NCI-H2196 treated with DMSO at 0.1 percent for 48 hours (cell line): ENCODE measurements around the gene PPP4R1.
"Not testable (repeated sequence)": the region's sequence is repeated elsewhere in the genome, so short reads cannot be mapped to it uniquely, and the experiment has no call there.

Experiments used
- DNase-seq: peaks from one replicate; lab custom pipeline; 2025; ENCODE audit not compliant: unreplicated experiment; lab: John Stamatoyannopoulos, UW

Gene PPP4R1

DNA sequence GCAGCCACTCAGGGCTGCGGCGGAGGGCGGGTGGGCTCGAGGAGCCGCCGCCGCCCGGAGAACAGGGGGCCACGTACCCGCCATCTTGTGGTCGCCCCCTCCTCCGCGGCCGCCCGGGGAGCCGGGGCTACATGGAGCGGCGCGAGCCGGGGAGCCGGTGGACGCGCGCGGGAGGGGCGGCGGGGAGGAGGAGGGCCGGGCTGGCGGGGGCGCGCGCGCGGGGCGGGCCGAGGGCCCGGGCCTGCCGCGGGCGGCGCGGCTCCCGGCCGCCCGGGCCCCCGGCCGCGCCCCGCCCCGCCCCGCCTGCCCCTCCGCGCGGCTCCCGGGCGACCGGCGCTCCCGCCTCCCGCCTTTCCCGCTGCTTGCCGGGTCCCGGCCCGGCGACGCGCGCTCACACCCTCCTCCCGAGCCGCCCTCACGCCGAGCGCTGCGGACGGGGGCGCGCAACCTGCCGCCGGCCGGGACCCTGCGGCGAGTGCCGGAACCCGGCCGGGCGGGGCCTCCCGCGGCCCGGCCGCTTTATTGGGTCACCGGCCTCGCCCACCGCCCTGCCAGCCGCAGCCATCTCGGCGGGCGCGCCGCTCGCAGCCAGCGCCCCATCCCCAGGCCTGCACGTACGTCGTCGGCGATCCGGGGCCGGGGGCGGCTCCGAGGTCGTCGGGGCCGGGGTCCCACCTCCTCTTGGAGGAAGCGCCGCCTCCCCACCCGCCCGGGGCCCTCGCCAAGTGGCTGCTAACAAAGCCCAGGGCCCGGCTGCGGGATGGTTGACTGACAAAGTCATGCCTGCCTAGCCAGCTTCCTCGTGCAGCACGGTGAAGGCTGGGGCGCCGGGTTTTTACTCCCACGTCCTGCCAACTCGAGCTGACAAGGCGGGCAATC, at the start of gene PPP4R1:
PPP4R1 (minus strand) TSS at position 159 of the 879 bp plus-strand sequence; CDS start at position 84, 75 bp downstream.
- peak; percentile 43 for DNase-seq

- DNase-seq = no peak
These were observed 49.0 kb upstream of the PPP4R1 start for GRCh38 chr18:9663377-9663776.

GRCh38 chr18:9661564-9661963, 47.2 kb upstream of the PPP4R1 start:
- no peak for DNase-seq

DNA sequence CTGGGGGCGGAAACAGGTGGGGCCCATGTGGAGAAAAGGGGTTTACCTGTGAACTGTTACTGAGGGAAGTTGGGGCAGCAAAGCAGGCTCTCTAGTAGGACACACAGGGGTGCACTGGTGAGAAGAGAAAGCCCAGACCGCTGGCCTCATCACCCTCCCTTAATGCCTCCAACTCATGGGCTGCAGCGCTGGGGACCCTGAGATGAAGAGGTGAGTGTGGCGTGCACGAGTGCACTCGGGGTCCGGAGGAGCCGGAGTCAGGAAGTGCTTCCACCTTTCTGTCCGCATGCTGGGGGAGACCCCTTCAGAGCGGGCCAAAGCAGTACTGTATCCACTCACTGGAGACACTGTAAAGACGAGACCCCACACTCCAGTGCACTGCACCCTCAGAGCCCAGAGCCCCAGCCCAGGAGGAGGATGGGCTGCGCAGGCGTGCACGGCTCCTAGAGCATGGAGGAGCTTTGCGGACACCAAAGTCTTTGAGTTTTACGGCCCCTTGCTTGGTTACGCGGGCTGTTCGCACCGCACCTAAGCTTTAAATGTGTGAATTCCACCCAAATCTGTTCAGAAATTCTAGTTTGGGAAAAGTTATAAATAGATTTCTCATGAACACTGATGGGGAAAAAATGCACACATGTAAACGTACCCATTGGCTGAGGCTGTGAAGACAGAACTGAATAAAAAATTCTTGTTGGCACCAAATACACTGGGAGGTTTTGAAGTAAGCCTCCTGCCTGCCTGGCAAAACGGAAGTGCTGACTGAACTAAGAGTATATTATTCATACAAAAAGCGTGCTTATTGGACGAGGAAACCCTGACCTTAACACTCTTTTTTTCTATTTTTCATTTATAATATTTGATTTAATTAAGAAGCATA, 45.4 kb upstream of the PPP4R1 start:
- DNase-seq = no peak

- DNase-seq = no peak
These were observed 43.8 kb upstream of the PPP4R1 start for GRCh38 chr18:9658087-9658641.

DNA sequence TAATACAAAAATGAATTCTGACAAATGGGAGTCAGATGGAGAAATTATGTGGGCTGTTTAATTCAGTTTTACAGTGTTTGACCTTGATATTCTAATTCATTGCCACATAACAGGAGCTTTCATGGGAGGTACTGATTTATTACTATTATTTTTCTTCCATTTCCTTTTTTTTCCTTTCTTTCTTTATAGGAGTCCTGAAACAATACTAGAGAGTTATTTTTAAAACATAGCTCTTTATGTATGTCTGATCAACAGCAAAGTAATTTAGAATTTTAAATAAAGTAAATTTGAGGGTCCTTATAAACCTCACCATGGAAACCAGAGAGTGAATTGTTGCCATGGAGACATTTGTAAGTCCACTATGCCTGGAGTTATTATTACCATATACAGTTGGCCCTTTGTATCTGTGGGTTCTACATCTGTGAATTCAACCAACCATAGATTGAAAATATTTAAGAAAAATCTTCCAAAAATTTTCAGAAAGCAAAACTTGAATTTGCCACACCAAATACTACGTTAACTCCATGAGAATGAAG, 40.9 kb upstream of the PPP4R1 start:
- no peak for DNase-seq

GRCh38 chr18:9653390-9653789, 39.0 kb upstream of the PPP4R1 start:
- peak; percentile 83 for DNase-seq

DNA sequence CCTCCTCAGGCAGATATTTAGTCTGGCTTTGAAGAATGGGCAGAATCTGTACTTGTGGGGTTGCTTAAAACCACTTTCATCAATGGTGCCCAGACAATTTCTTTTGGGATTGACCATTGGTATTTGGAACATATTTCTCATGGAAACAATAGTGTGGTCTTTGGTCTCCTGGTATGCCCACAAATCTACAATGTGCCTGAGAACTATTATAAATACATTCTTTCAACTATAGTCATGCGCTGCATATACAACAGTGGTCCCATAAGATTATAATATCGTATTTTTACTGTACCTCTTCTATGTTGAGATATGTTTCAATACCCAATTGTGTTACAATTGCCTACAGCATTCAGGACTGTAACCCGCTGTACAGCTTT, 34.8 kb upstream of the PPP4R1 start:
- no peak for DNase-seq

DNA sequence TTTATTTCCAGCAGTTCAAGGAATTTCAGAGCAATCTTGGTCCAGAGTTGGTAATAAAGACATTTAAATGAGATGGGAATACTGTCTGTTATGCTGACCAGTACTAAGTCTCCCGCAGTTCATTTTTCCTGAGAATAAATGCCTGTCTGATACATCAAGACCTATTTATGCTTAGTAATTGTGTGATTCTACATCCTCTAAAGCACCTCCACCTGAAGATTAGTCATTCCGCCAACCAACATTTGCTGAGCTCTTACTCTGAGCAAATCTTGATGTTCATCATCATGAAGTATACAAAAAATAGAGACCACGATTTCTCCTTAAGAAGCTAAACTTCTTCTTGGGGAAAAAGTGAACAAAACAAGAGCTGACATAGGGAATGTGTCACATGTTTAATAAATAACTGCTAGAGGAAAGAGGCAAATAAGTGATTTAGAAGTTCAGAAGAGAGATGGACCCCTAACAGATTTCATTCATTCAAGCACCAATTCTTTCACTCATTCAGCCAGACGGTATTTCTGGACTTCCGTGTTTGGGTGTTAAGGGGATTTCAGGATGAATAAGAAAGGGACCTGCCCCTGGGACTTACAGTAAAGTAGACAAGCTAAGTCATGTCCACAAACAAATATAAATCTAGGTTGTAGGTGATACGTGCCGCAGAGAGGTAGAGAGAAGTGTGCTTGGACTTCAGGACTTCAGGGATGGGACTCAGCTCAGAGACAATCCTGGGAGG, 34.2 kb upstream of the PPP4R1 start:
- no peak for DNase-seq

DNA sequence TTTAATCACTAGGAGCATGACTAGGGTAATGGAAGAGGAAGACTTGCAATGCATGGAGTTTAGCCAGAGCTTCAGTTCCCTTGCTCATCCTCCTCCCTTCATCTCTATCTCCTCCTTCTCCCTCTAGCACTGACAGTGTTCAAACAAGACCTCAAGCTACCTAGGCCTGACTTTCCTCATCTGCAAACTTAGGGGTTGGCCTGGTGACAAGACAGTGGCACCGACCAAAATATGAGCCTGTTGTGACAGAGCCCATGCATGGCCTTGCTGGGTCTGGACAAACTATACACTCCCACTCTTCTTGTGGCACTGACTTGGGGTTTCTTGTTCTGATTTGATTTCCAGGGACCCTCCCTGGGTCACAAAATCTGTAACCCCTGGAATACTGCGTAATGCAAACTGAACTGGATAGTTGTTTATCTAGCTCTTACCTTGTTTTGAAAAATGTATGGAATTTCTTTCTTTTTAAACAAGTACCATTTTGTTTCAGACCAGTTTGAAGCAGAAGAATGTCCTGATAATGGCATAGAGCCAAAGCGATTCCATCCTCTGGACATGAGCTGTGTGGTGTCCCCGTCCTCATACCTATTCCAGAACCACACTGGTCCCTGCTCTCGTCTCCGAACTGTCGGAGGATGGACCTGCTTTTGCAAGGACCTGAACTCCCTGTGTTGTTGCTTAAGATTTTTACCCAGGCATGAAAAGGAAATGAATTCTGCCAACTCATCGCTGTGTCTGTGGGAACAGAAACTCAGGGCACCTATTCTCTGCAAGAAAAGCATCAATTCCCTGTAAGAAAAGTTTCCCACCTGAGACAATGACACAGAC, 33.4 kb upstream of the PPP4R1 start:
- DNase-seq = no peak

DNA sequence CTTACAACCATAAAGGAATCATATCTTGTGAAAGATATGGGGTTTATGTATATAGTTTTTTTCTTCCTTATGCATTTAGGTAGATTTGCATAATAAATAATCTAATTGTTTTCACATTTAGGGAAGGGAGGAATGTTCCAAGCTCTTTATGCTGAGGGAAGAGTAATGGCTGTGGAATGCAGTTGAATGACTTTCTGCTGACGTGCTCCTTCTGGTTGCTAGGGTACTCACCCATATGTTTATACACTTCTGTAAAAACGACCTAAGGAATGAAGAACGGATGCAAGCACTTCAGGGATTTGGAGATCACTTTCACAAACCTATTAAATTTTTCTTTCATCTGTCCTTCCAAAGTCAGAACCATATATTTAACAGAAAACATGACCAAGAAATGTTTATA, 29.2 kb upstream of the PPP4R1 start:
- DNase-seq = peak; percentile 77

DNA sequence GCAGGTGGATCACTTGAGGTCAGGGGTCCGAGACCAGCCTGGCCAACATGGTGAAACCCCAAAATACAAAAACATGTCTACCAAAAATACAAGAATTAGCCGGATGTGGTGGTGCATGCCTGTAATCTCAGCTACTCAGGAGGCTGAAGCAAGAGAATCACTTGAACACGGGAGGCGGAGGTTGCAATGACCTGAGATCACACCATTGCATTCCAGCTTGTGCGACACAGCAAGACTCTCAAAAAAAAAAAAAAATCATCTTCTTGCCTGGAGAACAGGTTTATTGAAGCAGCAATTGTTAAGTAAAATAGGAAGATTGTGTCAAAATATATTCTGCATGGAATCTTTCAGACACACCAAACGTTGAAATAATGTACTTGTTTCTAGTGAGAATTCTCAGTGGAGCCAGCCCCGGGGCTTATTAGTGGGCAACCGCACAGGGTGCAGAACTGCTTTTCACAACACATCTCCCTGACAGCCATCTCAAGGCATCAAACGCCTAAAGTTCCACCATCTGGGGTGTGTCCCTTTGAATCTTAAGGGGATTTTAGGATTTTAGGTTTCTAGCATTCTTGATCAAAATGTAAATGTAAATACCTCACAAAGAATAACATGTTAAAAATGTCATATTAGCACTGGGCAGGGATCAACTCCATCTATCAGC, 28.6 kb upstream of the PPP4R1 start:
- DNase-seq = no peak

DNA sequence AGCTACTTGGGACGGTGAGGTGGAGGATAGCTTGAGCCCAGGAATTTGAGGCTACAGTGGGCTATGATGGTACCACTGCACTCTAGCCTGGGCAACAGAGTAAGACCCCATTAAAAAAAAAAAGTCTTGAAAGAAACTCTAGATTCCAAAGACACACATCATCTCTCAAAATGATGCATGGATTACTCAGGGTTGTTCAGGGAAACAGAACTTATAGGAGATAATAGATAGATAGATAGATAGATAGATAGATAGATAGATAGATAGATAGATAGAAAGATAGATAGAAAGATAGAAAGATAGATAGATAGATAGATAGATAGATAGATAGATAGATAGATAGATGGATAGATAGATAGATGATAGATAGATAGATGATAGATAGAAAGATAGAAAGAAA, 26.7 kb upstream of the PPP4R1 start:
- DNase-seq = not testable (repeated sequence)

- peak; percentile 63 for DNase-seq
These were observed 24.5 kb upstream of the PPP4R1 start for GRCh38 chr18:9638886-9639285.

- no peak for DNase-seq
These were observed 22.8 kb upstream of the PPP4R1 start for GRCh38 chr18:9637036-9637767.

- no peak for DNase-seq
These were observed 20.5 kb upstream of the PPP4R1 start for GRCh38 chr18:9634856-9635255.

- no peak for DNase-seq
These were observed 17.6 kb upstream of the PPP4R1 start for GRCh38 chr18:9631814-9632496.

DNA sequence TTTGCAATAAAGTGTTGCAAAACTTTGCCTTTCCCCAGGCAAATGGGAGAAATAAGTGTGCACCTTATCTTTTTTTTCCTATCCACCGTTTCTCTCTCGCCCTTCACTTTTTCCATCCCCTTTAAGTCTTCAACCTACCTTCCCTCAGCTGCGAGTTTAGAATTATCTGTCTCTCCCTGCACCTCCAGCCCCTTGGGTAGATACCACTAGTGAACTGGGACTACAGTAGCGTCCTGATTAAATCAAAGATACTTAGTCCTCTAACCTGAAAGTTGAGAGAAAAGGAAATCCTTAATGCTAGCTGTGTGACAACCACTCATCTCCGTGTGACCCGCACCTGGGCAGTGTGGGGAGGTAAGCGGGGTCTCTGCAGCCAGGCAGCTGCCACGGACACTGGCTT, 16.1 kb upstream of the PPP4R1 start:
- DNase-seq = no peak
